GM21529 (cell line): Measurements from ENCODE around the gene NUP153.
A peak's percentile ranks its signal among the peaks of the same experiment; 100 is the strongest.
"Not testable (repeated sequence)": the region's sequence is repeated elsewhere in the genome, so short reads cannot be mapped to it uniquely, and the experiment has no call there.

ENCODE experiments used
- ATAC-seq: cut with Tn5 transposase; IDR thresholded peaks from one replicate; pipeline ENCODE4 v1.9.1; 2021; ENCODE audit not compliant: unreplicated experiment

NUP153 gene

DNA sequence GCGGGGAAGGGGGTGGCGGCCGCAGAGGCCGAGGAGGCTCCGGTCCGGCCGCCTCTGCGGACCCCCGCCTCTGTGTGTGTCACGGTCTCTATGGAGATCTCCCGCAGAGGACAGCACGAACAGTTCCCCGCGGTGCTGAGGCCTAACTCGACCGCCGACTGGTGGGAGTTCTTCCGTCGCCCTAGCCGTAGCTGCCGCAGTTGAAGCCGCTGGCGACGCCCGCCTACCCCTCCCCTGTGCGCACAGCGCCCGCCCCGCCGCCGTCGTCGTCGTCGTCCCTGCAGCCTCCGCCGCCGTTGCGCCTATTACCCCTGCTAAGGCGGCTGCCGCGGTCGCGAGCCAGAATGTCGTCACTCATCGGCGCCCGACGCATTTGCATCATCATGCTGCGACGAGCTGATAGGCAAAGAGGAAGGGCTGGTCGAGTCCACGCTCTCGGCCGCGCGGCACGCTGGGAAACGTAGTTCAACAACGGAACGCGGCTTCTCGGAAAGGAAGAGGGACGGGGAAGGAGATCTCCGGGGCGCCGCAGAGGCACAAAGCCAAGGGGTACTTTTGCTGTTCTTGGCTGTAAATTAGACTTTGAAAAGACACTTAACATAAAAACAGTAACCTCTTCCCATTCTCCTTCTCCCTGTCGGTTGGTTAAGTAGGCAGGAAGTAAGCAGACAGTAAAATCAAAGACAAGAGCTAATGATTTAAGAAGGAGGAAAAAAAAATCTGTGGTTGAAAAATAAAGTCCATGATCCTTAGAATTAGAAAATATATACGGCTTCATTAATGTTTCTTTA is at the start of gene NUP153:
TSS of gene NUP153 (minus strand) at position 346 of the 791 bp plus-strand sequence. CDS start 538 bp downstream, outside the sequence.
- ATAC-seq, result peak; percentile 61

DNA sequence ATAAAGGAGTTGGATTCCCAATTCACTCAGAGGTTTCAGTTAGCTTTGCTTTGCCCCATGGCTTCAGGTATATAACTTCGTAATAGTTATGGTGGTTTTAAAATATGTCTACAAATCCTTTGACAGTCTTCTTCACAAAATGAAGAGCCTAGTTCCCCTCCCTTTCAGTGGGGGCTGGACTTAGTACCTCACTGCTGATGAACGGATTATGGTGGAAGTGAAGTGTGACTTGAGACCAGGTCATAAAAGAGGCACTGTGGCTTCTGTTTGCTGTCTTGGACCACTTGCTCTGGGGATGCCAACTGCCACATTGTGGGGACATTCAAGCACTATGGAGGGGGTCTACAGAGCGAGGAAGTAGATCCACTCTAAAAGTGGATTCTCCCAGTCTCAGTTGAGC is 47.5 kb upstream of the NUP153 start:
- ATAC-seq, result no peak

GRCh38 chr6:17745324-17745723 is 38.6 kb upstream of the NUP153 start:
- not testable (repeated sequence) for ATAC-seq

- not testable (repeated sequence) for ATAC-seq
Measured at GRCh38 chr6:17744757-17745308, 38.1 kb upstream of the NUP153 start.

- ATAC-seq, result no peak
Measured at GRCh38 chr6:17744019-17744756, 37.5 kb upstream of the NUP153 start.

DNA sequence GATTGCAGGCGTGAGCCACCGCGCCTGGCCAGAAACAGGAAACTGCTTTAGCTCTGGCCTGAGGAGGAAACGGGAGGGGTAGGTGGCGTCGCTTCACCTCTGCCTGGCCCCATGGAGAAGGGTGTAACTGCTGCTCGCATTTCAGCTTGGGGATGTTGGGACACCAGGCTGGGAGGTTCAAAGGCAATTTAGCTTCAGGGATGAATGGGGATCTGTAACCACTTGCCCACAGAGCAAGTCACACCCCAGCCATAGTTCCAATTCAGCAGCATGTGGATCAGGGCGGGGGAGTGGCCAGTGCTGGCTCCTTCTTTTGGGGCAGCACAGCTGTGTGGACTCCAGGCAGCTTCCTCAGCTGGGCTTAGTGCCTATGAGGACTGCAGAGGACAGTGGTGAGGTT is 34.8 kb upstream of the NUP153 start:
- ATAC-seq, result no peak

- ATAC-seq, result no peak
Measured at GRCh38 chr6:17740559-17741220, 34.0 kb upstream of the NUP153 start.

DNA sequence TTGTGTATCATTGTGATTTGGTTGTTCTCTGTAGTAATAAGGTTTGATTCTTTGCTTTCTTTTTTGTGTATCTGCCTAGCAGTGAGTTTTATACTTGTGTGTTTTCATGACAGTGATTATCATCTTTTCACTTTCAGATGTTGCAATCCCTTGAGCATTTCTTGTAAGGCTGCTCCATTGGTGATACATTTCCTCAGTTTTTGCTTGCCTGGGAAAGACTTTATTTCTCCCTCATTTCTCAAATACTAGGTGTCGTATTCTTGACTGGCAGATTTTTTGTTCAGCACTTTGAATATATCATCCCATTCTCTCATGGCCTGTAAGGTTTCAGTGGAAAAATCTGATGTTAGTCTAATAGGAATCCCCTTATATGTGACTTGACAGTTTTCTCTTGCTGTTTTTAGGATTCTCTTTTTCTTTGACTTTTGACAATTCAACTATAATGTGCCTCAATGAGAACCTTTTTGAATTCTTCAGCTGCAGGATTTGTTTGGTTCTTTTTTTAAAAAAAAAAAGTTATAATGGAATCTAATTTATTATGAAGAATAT is 31.1 kb upstream of the NUP153 start:
- no peak for ATAC-seq

- not testable (repeated sequence) for ATAC-seq
Measured at GRCh38 chr6:17735311-17735710, 28.6 kb upstream of the NUP153 start.

GRCh38 chr6:17730078-17730704 is 23.5 kb upstream of the NUP153 start:
- no peak for ATAC-seq

- ATAC-seq, result no peak
Measured at GRCh38 chr6:17729223-17730077, 22.7 kb upstream of the NUP153 start.

DNA sequence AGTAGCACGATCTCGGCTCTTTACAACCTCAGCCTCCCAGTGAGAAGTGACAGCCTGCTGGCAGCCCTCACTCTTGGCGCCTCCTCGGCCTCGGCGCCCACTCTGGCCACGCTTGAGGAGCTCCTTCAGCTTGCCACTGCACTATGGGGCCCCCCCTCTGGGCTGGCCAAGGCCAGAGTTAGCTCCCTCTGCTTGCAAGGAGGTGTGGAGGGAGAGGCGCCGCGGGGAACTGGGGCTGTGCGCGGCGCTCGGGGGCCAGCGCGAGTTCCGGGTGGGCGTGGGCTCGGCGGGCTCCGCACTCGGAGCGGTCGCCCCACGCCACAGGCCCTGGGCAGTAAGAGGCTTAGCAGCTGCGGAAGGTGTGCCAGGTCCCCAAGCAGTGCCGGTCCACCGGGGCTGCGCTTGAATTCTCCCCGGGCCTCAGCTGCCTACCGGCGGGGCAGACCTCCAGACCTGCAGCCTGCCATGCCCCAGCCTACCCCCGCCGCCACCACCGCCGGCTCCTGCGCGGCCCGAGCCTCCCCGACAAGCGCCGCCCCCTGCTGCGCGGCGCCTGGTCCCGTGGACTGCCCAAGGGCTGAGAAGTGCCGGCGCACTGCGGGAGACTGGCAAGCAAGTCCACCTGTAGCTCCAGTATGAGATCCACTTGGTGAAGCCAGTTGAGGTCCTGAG is 22.0 kb upstream of the NUP153 start:
- ATAC-seq, result no peak

GRCh38 chr6:17725083-17725482 is 18.4 kb upstream of the NUP153 start:
- no peak for ATAC-seq

DNA sequence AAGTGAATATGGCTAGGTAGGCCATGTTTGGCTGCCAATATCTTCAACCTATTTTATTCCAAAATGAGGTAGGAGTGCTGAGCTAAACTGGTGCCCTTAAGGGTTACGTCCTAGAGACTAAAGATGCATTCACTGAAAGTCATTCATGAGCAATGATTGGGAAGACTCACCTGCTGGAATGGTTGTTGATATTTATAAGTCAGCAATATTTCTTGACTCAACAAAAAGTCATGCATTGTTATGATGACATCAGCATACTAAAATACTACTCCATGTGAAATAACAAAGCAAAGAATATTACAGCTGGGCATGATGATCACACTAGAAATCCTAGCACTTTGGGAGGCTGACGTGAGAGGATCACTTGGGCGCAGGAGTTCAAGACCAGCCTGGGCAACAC is 17.6 kb upstream of the NUP153 start:
- no peak for ATAC-seq

GRCh38 chr6:17721671-17722070 is 14.9 kb upstream of the NUP153 start:
- ATAC-seq, result no peak

DNA sequence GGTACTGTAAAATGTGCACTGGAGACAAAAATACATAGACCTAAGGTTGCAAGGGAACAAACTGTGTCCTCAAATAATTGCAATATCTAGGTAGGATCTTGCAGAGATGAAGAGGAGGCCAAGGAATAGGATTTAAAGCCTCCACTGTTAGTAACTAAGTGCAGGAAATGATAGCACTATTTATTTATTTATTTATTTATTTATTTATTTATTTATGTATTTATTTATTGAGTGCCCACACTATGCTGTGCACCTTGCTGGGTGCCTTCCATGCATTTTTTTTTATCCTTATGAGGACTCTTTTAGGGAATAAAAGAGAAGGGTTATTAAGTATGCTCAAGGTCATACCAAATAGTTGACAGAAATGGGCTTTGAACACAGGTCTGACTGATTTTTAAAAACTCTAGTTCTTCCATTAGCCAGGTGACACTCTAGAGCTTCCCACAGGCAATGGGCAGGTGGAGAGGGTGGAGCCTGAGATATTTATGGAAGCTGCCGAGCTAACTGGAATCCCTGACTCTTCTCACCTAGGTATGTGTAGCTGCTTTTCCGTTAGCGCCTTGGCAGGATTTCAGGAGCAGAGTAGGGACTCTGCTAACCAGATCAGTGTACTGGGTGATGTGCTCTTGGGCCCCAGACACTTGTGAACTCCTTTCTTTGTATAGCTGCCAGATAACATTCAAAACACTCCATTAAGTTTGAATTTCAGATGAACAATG is 12.8 kb upstream of the NUP153 start:
- no peak for ATAC-seq

DNA sequence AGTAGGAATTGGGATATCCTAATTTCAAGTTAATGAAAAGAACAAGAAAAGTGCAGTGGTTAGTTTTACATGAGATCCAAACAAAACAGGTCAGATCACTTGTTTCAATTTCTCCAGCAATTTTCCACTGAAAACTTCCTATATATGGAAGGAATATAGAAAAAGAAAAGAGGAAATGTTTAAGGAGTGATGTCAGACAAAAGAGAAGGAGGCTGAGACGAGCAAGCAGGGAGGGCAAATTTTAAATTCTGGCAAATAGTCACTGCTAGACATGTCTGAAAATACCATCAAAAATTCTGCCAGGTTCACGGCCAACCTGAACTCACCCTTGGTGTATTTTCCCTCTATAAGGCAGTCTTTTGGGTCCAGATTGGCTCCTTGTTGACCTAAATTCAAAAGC is 9.5 kb upstream of the NUP153 start:
- ATAC-seq, result no peak
